ENCODE results near the gene SYTL3.
"Not testable (repeated sequence)": the region's sequence is repeated elsewhere in the genome, so short reads cannot be mapped to it uniquely, and the experiment has no call there.

- not testable (repeated sequence) for TF ChIP-seq POLR2AphosphoS5 (IDR thresholded peaks at IDR 0.05); CTCF (IDR thresholded peaks at IDR 0.05); POLR2A (IDR thresholded peaks at IDR 0.05); EP300 (IDR thresholded peaks at IDR 0.05; ENCODE audit: low read depth)
These were observed 27.2 kb downstream of the SYTL3 start for GRCh38 chr6:158677094-158677493.
